ENCODE measurements around the gene MGAT4B. TPM values are rescaled to one million over a fixed set of nuclear protein-coding genes. Genes with fewer than 3 reads are reported as not detected.

Gene MGAT4B
- total RNA-seq, 1 donor from 2014 or later = 131 TPM

GRCh38 chr5:179820483-179821297 is 14.0 kb upstream of the MGAT4B start, which contains the start of gene SQSTM1:
Gene SQSTM1, plus strand, starts transcription at chr5:179820905. Its CDS starts 32 bp downstream, at chr5:179820937.
- no peaks in the 10 kb centered on the region for H3K27me3 Mint-ChIP-seq (ENCODE audit: low read depth)
- peaks cover 36% of the 10 kb centered on the region for H3K4me1 Mint-ChIP-seq
- peak within 1 kb of the TSS; percentile 97 for H3K4me3 Mint-ChIP-seq
- DNase-seq (ENCODE audit: low spot score in 2 of 2, unreplicated experiment in 2 of 2) = peak; percentile 77 to 89
- H3K27ac Mint-ChIP-seq = peak within 1 kb of the TSS; percentile 99
- TF ChIP-seq CTCF (IDR thresholded peaks at IDR 0.05; ENCODE audit: unreplicated experiment) = peak; percentile 12
- H3K9me3 Mint-ChIP-seq = no peaks in the 10 kb centered on the region
- peaks cover 14% of the 10 kb centered on the region for H3K36me3 Mint-ChIP-seq

DNA sequence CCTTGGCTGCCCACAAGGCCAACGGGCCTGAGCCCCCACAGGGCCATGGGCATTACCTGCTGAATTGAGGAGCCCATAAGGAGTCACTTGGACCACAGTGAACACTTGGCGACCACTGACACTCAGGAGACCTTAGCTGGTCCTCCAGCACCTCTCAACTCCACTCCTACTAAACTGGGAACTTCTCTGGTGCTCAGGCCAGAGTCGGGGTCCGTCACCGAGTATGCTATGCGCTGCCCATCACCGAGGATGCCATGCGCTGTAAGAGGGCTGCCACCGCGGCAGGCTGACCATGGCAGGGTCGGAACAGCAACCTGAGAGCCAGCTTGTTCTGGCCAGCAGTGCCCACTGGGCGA is 13.4 kb upstream of the MGAT4B start:
- H3K27me3 Mint-ChIP-seq (ENCODE audit: low read depth) = no peaks in the 10 kb centered on the region
- H3K9me3 Mint-ChIP-seq = no peaks in the 10 kb centered on the region
- DNase-seq (ENCODE audit: low spot score in 2 of 2, unreplicated experiment in 2 of 2) = no peak
- H3K27ac Mint-ChIP-seq = peak overlapping the region; percentile 96
- no peak for TF ChIP-seq CTCF (IDR thresholded peaks at IDR 0.05; ENCODE audit: unreplicated experiment)
- H3K36me3 Mint-ChIP-seq = peaks cover 10% of the 10 kb centered on the region
- peaks cover 36% of the 10 kb centered on the region for H3K4me1 Mint-ChIP-seq
- H3K4me3 Mint-ChIP-seq = peak overlapping the region; percentile 73

DNA sequence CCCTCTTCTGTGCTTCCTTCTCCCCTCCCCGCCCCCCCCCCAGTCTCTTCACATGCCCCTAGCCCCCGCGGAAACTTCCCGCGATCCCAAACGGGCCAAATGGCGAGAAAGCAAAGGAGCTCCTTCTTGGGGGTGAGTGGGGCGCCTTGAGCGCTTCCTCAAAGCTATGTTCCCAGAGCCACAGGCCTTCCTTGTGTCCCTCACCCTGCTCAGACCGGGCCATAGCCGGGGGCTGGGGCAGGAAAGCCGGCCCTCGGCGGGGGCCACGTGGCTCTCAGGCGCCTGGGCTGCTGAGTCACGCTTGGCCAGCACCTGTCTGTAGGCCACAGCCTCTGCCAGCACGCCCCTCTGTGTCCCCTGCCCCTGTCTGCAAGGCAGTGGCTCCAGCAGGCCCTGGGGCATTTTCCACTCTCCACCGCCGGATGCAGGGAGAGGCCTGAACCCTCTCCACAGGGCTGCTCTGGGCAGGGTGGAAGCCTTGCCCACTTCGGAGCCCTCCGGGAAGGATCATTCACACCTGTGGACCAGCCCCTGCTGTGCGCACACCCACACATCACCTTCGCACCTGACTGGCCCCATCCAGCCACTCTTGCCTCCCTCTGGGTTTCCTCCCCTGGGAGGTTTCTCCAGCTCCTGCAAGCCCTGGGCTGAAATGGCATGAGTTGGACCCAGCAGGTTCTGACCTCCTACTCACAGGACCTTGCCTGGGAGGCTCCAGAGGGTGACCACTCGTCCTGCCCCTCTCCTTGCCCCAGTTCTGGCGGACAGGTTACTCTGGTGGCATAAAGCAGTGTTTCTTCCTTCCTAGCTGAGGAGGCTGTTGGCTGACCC is 12.8 kb upstream of the MGAT4B start:
- peak overlapping the region; percentile 96 for H3K27ac Mint-ChIP-seq
- DNase-seq (ENCODE audit: low spot score in 2 of 2, unreplicated experiment in 2 of 2) = peak in 1 of 2 experiments; percentile 62
- no peak for TF ChIP-seq CTCF (IDR thresholded peaks at IDR 0.05; ENCODE audit: unreplicated experiment)
- H3K27me3 Mint-ChIP-seq (ENCODE audit: low read depth) = no peaks in the 10 kb centered on the region
- peak overlapping the region; percentile 73 for H3K4me3 Mint-ChIP-seq
- peaks cover 36% of the 10 kb centered on the region for H3K4me1 Mint-ChIP-seq
- no peaks in the 10 kb centered on the region for H3K9me3 Mint-ChIP-seq
- H3K36me3 Mint-ChIP-seq = peaks cover 6% of the 10 kb centered on the region

DNA sequence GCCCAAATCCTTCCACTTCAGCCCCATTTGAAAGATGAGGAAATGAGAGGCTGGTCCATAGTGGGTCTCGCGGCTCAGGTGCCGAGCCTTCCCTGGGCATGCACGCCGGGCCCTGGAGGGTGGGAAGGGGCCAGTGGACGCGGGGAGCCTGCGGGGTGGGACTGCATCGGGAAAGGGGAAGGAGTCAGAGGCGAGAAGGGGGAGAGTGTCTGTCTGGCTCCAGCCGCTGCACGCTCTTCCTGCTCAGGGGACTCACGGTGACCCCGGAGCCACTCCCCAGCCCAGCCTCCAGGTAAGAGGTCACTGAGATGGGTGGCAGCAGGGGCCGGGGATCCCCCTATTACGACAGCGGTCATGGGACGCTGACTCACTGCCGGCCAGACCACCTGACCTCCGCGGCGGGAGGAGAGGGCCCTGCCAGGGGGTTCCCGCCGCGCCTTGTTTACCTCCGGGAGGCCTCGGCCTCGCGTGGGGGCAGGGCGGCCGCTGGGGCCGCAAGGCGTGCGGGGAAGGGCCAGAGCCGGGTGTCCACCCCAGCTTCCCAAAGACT is 12.2 kb upstream of the MGAT4B start:
- Mint-ChIP-seq H3K4me3 (peak overlapping the region; percentile 64), H3K27ac (peak overlapping the region; percentile 97), H3K36me3 (peaks cover 7% of the 10 kb centered on the region), H3K9me3 (no peaks in the 10 kb centered on the region), H3K4me1 (peaks cover 36% of the 10 kb centered on the region), H3K27me3 (ENCODE audit: low read depth) (no peaks in the 10 kb centered on the region)
- no peak for TF ChIP-seq CTCF (IDR thresholded peaks at IDR 0.05; ENCODE audit: unreplicated experiment)
- peak; percentile 67 to 79 for DNase-seq (ENCODE audit: low spot score in 2 of 2, unreplicated experiment in 2 of 2)

DNA sequence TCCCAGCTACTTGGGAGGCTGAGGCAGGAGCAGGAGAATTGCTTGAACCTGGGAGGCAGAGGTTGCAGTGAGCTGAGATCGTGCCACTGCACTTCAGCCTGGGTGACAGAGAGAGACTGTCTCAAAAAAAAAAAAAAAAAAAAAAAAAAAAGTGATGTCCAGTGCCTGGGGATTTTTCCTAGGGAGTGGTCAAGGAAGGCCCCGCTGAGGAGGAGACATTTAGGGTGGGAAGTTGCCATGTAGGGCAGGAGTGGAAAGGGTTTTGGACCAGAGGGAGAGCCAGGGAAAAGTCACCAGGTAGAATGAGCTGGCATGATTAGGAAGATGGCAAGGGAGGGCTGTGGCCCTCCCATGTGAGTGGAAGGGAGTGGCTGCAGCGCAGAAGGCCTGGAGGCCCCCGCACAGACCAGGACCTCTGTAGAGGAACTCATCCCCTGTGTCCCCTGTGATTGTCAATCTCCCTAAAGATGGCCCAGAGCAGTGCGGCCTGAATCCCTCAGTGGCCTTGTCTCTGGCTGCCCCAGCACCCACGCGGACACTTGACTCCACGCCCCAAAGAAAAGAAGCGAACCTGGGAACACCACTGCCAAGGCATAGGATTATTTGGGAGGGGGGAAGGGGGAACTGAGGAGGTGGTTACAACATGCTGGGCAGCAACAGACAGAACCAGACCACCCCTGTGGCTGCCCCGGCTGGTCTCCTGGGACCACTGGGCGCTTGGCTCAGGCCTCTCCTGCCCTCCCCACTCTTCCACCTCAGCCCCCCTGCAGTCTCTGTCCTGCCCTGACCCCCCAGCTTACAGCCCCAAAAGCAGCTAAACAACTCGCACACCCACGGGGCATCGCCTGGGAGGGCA is 11.5 kb upstream of the MGAT4B start:
- H3K36me3 Mint-ChIP-seq = peaks cover 8% of the 10 kb centered on the region
- no peaks in the 10 kb centered on the region for H3K9me3 Mint-ChIP-seq
- TF ChIP-seq CTCF (IDR thresholded peaks at IDR 0.05; ENCODE audit: unreplicated experiment) = no peak
- no peak for DNase-seq (ENCODE audit: low spot score in 2 of 2, unreplicated experiment in 2 of 2)
- H3K4me1 Mint-ChIP-seq = peaks cover 33% of the 10 kb centered on the region
- H3K4me3 Mint-ChIP-seq = peak overlapping the region; percentile 64
- no peaks in the 10 kb centered on the region for H3K27me3 Mint-ChIP-seq (ENCODE audit: low read depth)
- H3K27ac Mint-ChIP-seq = peak overlapping the region; percentile 97

All from mesothelial cell of epicardium (in vitro differentiated cells).